Measurements from ENCODE around the gene ACOT4. TPM values are rescaled to one million over a fixed set of nuclear protein-coding genes. Genes with fewer than 3 reads are reported as not detected.

Gene ACOT4
- total RNA-seq, 4 donors from 2014 or later, result 0.61 to 1.5 TPM; not detected in 2

DNA sequence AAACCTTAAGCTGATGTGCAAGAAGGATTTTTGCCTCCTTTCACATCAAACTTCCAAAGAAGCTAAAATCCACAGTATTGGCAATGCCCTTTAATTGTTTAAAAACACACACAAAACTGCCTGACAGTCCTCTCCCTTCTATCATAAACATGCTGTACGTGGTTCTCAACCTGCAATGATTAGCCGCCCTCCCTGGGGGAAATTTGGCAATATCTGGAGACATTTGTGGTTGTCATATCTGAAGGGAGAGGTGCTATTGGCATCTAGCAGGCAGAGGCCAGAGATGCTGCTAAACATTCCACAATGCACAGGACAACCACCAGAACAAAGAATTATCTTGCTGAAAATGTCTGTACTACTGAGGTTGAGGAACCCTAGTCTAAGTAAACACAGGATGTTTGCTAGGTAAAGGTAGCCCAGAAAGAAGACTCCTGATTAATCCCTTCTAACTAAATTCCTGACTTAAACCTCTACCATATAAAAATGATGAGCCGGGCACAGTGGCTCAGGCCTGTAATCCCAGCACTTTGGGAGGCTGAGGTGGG is 21.8 kb downstream of the ACOT4 start:
- Histone ChIP-seq H3K4me1 (no peaks in the 10 kb centered on the region), H3K4me3 (peak overlapping the region in 1 of 2 donors; percentile 71), H3K27ac (peak overlapping the region in 1 of 2 donors; percentile 84), H3K36me3 (no peaks in the 10 kb centered on the region), H3K27me3 (no peaks in the 10 kb centered on the region), H3K9me3 (no peaks in the 10 kb centered on the region)
- intact Hi-C loops (cut with DNase I; ENCODE audit: low total_unique reads), result no loop called here
- no peak for DNase-seq
- TF ChIP-seq POLR2A (IDR thresholded peaks at IDR 0.05) (no peak), CTCF (IDR thresholded peaks at IDR 0.05) (no peak)

- intact Hi-C loops (cut with DNase I; ENCODE audit: low total_unique reads), result no loop called here
Measured at GRCh38 chr14:73616831-73617230, 25.2 kb downstream of the ACOT4 start.

DNA sequence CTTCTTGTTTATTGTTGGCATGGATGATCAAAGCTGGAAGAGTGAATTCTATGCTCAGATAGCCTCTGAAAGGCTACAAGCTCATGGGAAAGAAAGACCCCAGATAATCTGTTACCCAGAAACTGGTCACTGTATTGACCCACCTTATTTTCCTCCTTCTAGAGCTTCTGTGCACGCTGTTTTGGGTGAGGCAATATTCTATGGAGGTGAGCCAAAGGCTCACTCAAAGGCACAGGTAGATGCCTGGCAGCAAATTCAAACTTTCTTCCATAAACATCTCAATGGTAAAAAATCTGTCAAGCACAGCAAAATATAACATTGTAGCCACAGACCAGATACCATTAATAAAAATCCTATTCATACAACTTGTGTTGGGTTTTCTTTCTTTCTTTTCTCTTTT is 27.9 kb downstream of the ACOT4 start:
- no peak overlapping the region for H3K4me3 ChIP-seq
- TF ChIP-seq CTCF (IDR thresholded peaks at IDR 0.05) (no peak), POLR2A (IDR thresholded peaks at IDR 0.05) (no peak)
- DNase-seq, result no peak
- no peaks in the 10 kb centered on the region for H3K27me3 ChIP-seq
- no peaks in the 10 kb centered on the region for H3K36me3 ChIP-seq
- no peaks in the 10 kb centered on the region for H3K4me1 ChIP-seq
- no peaks in the 10 kb centered on the region for H3K9me3 ChIP-seq
- intact Hi-C loops (cut with DNase I; ENCODE audit: low total_unique reads), result no loop called here
- H3K27ac ChIP-seq, result no peak overlapping the region

More at GRCh38 chr14:73616831-73617230, 25.2 kb downstream of the ACOT4 start:
- H3K36me3 ChIP-seq, result no peaks in the 10 kb centered on the region
- TF ChIP-seq POLR2A (IDR thresholded peaks at IDR 0.05), result no peak
- no peak for TF ChIP-seq CTCF (IDR thresholded peaks at IDR 0.05)
- H3K27me3 ChIP-seq, result no peaks in the 10 kb centered on the region
- no peaks in the 10 kb centered on the region for H3K9me3 ChIP-seq
- no peak overlapping the region for H3K27ac ChIP-seq
- no peak for DNase-seq
- H3K4me3 ChIP-seq, result no peak overlapping the region
- H3K4me1 ChIP-seq, result no peaks in the 10 kb centered on the region

DNA sequence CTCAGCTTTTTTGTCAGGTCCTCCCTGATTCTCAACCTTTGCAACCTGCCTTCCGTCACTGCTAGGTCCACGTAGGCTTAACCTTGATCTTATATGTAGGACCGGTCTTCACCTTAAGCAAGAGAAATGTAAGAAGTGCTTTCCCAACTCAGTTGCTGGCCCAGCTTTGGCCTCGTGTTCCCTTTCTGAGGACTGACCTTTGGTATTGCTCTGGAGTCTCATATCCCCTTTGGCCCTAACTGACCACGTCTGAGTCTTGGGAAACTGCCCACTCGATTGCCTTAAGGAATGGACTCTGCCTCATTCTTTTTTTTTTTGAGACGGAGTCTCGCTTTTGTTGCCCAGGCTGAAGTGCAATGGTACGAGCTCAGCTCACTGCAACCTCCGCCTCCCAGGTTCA is 28.6 kb downstream of the ACOT4 start:
- Histone ChIP-seq H3K27me3 (no peaks in the 10 kb centered on the region), H3K4me1 (no peaks in the 10 kb centered on the region), H3K36me3 (no peaks in the 10 kb centered on the region), H3K4me3 (no peak overlapping the region), H3K27ac (no peak overlapping the region), H3K9me3 (no peaks in the 10 kb centered on the region)
- no peak for DNase-seq
- intact Hi-C loops (cut with DNase I; ENCODE audit: low total_unique reads), result no loop called here
- TF ChIP-seq POLR2A (IDR thresholded peaks at IDR 0.05) (no peak), CTCF (IDR thresholded peaks at IDR 0.05) (no peak)

- no peak for DNase-seq
- H3K27ac ChIP-seq, result no peak overlapping the region
- no peaks in the 10 kb centered on the region for H3K9me3 ChIP-seq
- intact Hi-C loops (cut with DNase I; ENCODE audit: low total_unique reads), result no loop called here
- TF ChIP-seq POLR2A (IDR thresholded peaks at IDR 0.05), result no peak
- TF ChIP-seq CTCF (IDR thresholded peaks at IDR 0.05), result no peak
- H3K27me3 ChIP-seq, result no peaks in the 10 kb centered on the region
- H3K4me3 ChIP-seq, result no peak overlapping the region
- no peaks in the 10 kb centered on the region for H3K36me3 ChIP-seq
- H3K4me1 ChIP-seq, result no peaks in the 10 kb centered on the region
Measured at GRCh38 chr14:73623504-73624054, 31.9 kb downstream of the ACOT4 start.

Data from uterus (tissue), 4 donors.